Stomach (tissue), 9 donors: Measurements from ENCODE around the gene CADM2. TPM values are rescaled to one million over a fixed set of nuclear protein-coding genes. Genes with fewer than 3 reads are reported as not detected.

Source experiments
- DNase-seq, 2 donors: peaks; one replicate each; pipeline versions ENCODE4 v3.0.0 to v3.0.0-alpha.2; 2013 to 2019
- H3K27ac ChIP-seq, 5 donors: fragments of 200-600 bp in 4 of 5; sonication (generic) in 4 of 5; one replicate each; pipeline ENCODE4 v1.5.1; 2013 to 2019; ENCODE audit warnings: mild to moderate bottlenecking in 1 of 5, moderate library complexity in 1 of 5
- H3K27me3 ChIP-seq, 3 donors: fragments of 200-600 bp; sonication (generic); one replicate each; pipeline ENCODE4 v1.5.1; 2017 to 2019; ENCODE audit warnings: mixed run types in 1 of 3
- H3K36me3 ChIP-seq, 4 donors: fragments of 200-600 bp; sonication (generic); 1 replicate in 3 of 4; 2 replicates in 1 of 4; pipeline ENCODE4 v1.5.1; 2016 to 2019
- H3K4me1 ChIP-seq, 4 donors: fragments of 200-600 bp; sonication (generic); one replicate each; pipeline ENCODE4 v1.5.1; 2016 to 2019
- H3K4me3 ChIP-seq, 4 donors: fragments of 200-600 bp; sonication (generic) in 3 of 4; one replicate each; pipeline ENCODE4 v1.5.1; 2016 to 2019; ENCODE audit warnings: mild to moderate bottlenecking in 1 of 4
- H3K9me3 ChIP-seq, 4 donors: fragments of 200-600 bp; sonication (generic); one replicate each; pipeline ENCODE4 v1.5.1; 2016 to 2019
- EP300 ChIP-seq: sonication (generic); formaldehyde crosslinking; IDR thresholded peaks from one replicate; pipeline ENCODE4 v1.6.1; 2017; ENCODE audit warnings: antibody characterized with exemption
- POLR2A ChIP-seq, 4 donors: fragments of 450-650 bp; IDR thresholded peaks; one replicate each; pipeline ENCODE4 v1.6.1; 2016; ENCODE audit warnings: antibody characterized with exemption in 4 of 4, control low read depth in 2 of 4, mild to moderate bottlenecking in 1 of 4, moderate library complexity in 1 of 4
- POLR2AphosphoS5 ChIP-seq, 3 donors: sonication (generic); formaldehyde crosslinking; IDR thresholded peaks; one replicate each; pipeline ENCODE4 v1.6.1; 2016; ENCODE audit warnings: antibody characterized with exemption in 3 of 3
- WGBS, 5 donors: extraction: QIAGEN DNeasy Blood & Tissue Kit in 3 of 5; methylation state at CpG; one replicate each; pipeline versions ENCODE4 v1.1.5 to v1.1.7; 2013 to 2018; 5-methylcytosine and 5-hydroxymethylcytosine counted together
- intact Hi-C: fragments of 100-400 bp; cut with DNase I; formaldehyde crosslinking; loops from one replicate; pipeline ENCODE4 v1.15.1; 2023; ENCODE audit warnings: low total_unique reads
- polyA plus RNA-seq, 3 donors: library from polyadenylated mRNA; stranded (reverse); fragments of 200-250 nt; gene quantifications; one replicate each; pipeline ENCODE4 v1.2.3, GENCODE V29; 2013
- total RNA-seq, 5 donors: library from RNA; depleted of rRNA; stranded (reverse); fragments of >200 nt; gene quantifications; one replicate each; pipeline versions ENCODE4 v1.1.0 to v1.2.3, GENCODE V29; 2014 to 2016
- TF ChIP-seq, protein P1 (sequence below), 7 experiments: fragments of 450-650 bp in 4 of 7; fragments of 200-600 bp in 3 of 7; sonication (generic) in 3 of 7; IDR thresholded peaks; one replicate each; pipeline ENCODE4 v1.5.1; 2016 to 2019; ENCODE audit warnings: antibody characterized with exemption in 7 of 7, control low read depth in 2 of 7, mild to moderate bottlenecking in 1 of 7
- donor health status: healthy with polysubstance abuse.
- donor health status: Bipolar disorder and iron deficiency.
- donor health status: healthy.

Gene CADM2
- total and polyA plus RNA-seq, 8 donors = 0.29 to 8.1 (median 2.0) TPM; not detected in 1

DNA sequence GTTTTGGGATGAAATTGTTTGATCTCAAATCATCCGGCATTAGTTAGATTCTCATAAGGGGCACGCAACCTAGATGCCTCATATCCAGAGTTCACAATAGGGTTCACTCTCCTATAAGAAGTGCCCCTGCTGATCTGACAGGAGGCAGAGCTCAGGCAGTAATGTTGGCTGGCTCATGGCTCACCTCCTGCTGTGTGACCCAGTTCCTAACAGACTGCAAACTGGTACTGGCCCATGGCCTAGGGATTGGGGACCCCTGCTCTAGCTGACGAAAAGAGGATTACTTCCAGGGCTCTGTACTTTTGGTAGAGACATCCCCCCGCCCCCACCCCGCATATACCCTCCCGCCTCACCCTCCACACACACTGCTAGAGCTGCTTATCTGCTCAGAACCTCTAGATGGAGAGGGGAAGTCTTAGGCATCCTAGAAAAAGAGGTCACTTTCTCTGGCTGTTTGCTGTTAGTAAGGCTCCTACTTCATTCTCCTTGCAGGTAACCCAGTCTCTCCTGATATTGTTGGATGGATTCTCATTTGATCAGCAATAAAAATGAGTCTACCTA is 923.1 kb downstream of the CADM2 start:
- WGBS, 5 donors = 72 to 93% (median 83%) methylated on average over 4 to 6 of the region's 6 CpGs
- intact Hi-C loops = no loop called here
- H3K9me3 ChIP-seq = no peaks in the 10 kb centered on the region
- DNase-seq = no peak
- no peak overlapping the region for H3K4me3 ChIP-seq
- H3K27me3 ChIP-seq = no peaks in the 10 kb centered on the region
- no peaks in the 10 kb centered on the region for H3K36me3 ChIP-seq
- H3K27ac ChIP-seq = no peak overlapping the region
- TF ChIP-seq, protein P1, sequence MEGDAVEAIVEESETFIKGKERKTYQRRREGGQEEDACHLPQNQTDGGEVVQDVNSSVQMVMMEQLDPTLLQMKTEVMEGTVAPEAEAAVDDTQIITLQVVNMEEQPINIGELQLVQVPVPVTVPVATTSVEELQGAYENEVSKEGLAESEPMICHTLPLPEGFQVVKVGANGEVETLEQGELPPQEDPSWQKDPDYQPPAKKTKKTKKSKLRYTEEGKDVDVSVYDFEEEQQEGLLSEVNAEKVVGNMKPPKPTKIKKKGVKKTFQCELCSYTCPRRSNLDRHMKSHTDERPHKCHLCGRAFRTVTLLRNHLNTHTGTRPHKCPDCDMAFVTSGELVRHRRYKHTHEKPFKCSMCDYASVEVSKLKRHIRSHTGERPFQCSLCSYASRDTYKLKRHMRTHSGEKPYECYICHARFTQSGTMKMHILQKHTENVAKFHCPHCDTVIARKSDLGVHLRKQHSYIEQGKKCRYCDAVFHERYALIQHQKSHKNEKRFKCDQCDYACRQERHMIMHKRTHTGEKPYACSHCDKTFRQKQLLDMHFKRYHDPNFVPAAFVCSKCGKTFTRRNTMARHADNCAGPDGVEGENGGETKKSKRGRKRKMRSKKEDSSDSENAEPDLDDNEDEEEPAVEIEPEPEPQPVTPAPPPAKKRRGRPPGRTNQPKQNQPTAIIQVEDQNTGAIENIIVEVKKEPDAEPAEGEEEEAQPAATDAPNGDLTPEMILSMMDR (IDR thresholded peaks at IDR 0.05) = no peak
- TF ChIP-seq EP300 = no peak
- no peak for TF ChIP-seq POLR2AphosphoS5 (IDR thresholded peaks at IDR 0.05)
- TF ChIP-seq POLR2A (IDR thresholded peaks at IDR 0.05) = no peak
- no peaks in the 10 kb centered on the region for H3K4me1 ChIP-seq

- Histone ChIP-seq H3K4me1 (no peaks in the 10 kb centered on the region), H3K36me3 (no peaks in the 10 kb centered on the region), H3K27ac (no peak overlapping the region), H3K27me3 (no peaks in the 10 kb centered on the region), H3K4me3 (no peak overlapping the region), H3K9me3 (peaks cover 0 to 5% (median 0%) of the 10 kb centered on the region in 4 donors)
- TF ChIP-seq, protein P1 (IDR thresholded peaks at IDR 0.05) = no peak
- TF ChIP-seq POLR2A (IDR thresholded peaks at IDR 0.05) (no peak), EP300 (no peak), POLR2AphosphoS5 (IDR thresholded peaks at IDR 0.05) (no peak)
- WGBS, 5 donors = 22 to 31% (median 25%) methylated on average over 3 of the region's 3 CpGs
- no peak for DNase-seq
- intact Hi-C loops = no loop called here
Observed at GRCh38 chr3:85890043-85890555, 931.3 kb downstream of the CADM2 start.

DNA sequence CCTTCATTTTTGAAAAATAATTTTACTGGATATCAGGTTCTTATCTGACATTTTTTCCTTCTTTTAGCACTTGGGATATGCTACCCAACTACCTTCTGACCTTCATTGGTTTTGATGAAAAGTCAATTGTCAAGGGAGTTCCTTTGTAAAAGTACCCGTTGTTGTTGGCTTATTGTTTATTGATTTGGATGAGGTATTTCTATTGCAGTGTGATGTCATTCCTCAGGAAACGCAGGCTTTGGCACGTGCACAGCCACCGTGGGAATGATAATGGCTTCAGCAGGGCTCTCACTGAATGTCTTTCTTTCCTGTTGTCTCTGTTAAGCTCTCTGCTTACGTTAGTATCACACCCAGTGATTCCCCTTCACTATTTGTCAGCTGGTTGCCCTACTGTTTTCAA is 944.6 kb downstream of the CADM2 start:
- TF ChIP-seq POLR2AphosphoS5 (IDR thresholded peaks at IDR 0.05) = no peak
- TF ChIP-seq POLR2A (IDR thresholded peaks at IDR 0.05) = no peak
- TF ChIP-seq, protein P1 (IDR thresholded peaks at IDR 0.05) = no peak
- TF ChIP-seq EP300 = no peak
- Histone ChIP-seq H3K9me3 (no peaks in the 10 kb centered on the region), H3K27ac (no peak overlapping the region), H3K27me3 (no peaks in the 10 kb centered on the region), H3K4me3 (no peak overlapping the region), H3K4me1 (no peaks in the 10 kb centered on the region), H3K36me3 (no peaks in the 10 kb centered on the region)
- intact Hi-C loops = no loop called here
- no peak for DNase-seq
- 45 to 55% (median 51%) methylated on average over 5 of the region's 5 CpGs for WGBS, 5 donors

GRCh38 chr3:85912980-85913379 is 954.2 kb downstream of the CADM2 start:
- H3K4me3 ChIP-seq = no peak overlapping the region
- no peaks in the 10 kb centered on the region for H3K27me3 ChIP-seq
- WGBS, 5 donors = 66 to 80% (median 75%) methylated on average over 2 of the region's 2 CpGs
- H3K36me3 ChIP-seq = no peaks in the 10 kb centered on the region
- no peak for DNase-seq
- no peaks in the 10 kb centered on the region for H3K9me3 ChIP-seq
- no peak overlapping the region for H3K27ac ChIP-seq
- no peak for TF ChIP-seq POLR2A (IDR thresholded peaks at IDR 0.05)
- no peak for TF ChIP-seq EP300
- TF ChIP-seq POLR2AphosphoS5 (IDR thresholded peaks at IDR 0.05) = no peak
- no peaks in the 10 kb centered on the region for H3K4me1 ChIP-seq
- intact Hi-C loops = no loop called here

DNA sequence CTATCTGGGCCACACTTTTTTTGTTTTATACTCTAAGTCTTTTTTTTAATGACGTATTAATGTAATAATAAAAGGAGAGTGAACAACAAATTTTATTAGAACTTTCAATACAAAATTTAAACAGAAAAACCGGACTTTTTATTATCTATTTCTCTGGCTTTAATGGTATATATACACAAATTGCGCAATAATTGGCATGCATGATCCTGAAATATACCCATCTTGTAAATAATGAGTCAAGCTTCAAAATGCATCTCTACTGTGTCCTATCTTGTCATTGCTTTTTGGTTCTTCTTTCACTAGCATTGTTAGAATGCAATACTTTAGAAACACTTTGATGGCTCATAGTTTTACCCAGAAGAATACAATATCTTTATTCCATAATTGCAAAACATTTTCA is 963.6 kb downstream of the CADM2 start:
- no peaks in the 10 kb centered on the region for H3K9me3 ChIP-seq
- WGBS, 5 donors = 84 to 91% (median 90%) methylated on average over 3 of the region's 3 CpGs
- intact Hi-C loops = no loop called here
- no peak for DNase-seq
- H3K36me3 ChIP-seq = no peaks in the 10 kb centered on the region
- H3K27me3 ChIP-seq = no peaks in the 10 kb centered on the region
- H3K4me1 ChIP-seq = no peaks in the 10 kb centered on the region
- H3K4me3 ChIP-seq = no peak overlapping the region
- no peak for TF ChIP-seq EP300
- no peak for TF ChIP-seq POLR2AphosphoS5 (IDR thresholded peaks at IDR 0.05)
- TF ChIP-seq, protein P1 (IDR thresholded peaks at IDR 0.05) = no peak
- TF ChIP-seq POLR2A (IDR thresholded peaks at IDR 0.05) = no peak
- H3K27ac ChIP-seq = no peak overlapping the region
